Umbilical cord (tissue), 2 donors: ENCODE results near the gene KRTAP3-1. TPM values are rescaled to one million over a fixed set of nuclear protein-coding genes. Genes with fewer than 3 reads are reported as not detected.
"Not testable (repeated sequence)": the region's sequence is repeated elsewhere in the genome, so short reads cannot be mapped to it uniquely, and the experiment has no call there.

Experiments
- DNase-seq: peaks from one replicate; pipeline ENCODE4 v3.0.0-alpha.2; 2015; ENCODE audit warnings: low spot score
- total RNA-seq: library from RNA; depleted of rRNA; stranded (reverse); fragments of >200 nt; gene quantifications from one replicate; pipeline ENCODE4 v1.2.3, GENCODE V29; 2014; ENCODE audit warnings: low replicate concordance; ENCODE audit not compliant: insufficient read depth

KRTAP3-1 gene
- total RNA-seq: not detected

DNA sequence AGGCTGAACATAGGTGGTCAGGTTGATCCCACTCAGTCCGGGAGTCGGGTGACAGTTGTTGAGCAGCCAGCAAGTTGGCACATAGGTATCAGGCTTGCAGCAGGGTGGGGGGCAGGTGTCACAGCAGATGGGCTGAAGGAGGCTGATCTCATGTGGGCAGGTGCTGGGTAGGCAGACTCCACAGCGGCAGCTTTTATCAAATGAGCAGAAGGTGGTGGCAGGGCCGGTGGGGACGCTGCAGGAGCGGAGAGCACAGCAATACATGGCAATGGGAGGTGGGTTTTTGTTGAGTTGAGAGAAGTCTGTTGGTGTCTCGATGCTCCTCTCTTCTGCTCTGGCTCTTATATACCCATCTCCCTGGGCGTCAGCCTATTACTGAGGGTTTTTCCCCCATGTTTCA lies at the start of gene KRTAP3-1:
TSS of gene KRTAP3-1 (minus strand) at position 318 of the 400 bp plus-strand sequence. CDS start at position 264, 54 bp downstream.
- DNase-seq: no peak

DNA sequence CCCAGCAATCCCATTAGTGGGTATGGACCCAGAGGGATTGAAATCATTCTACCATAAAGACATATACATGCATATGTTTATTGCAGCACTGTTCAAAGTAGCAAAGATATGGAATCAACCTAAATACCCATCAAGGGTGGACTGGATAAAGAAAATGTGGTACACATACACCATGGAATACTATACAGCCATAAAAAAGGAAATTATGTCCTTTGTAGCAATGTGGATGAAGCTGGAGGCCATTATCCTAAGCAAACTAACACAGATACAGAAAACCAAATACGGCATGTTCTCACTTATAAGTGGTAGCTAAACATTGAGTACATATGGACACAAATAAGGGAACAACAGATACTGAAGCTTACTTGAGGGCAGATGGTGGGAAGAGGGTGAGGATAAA lies 48.6 kb upstream of the KRTAP3-1 start:
- DNase-seq: no peak

- DNase-seq: not testable (repeated sequence)
These were observed 46.2 kb upstream of the KRTAP3-1 start, which contains the start of gene KRTAP2-2 for GRCh38 chr17:41055130-41055529. KRTAP2-2 (minus strand) TSS chr17:41055230; CDS start chr17:41055211, 19 bp downstream.

GRCh38 chr17:41054556-41054955 lies 45.6 kb upstream of the KRTAP3-1 start:
- DNase-seq: not testable (repeated sequence)

DNA sequence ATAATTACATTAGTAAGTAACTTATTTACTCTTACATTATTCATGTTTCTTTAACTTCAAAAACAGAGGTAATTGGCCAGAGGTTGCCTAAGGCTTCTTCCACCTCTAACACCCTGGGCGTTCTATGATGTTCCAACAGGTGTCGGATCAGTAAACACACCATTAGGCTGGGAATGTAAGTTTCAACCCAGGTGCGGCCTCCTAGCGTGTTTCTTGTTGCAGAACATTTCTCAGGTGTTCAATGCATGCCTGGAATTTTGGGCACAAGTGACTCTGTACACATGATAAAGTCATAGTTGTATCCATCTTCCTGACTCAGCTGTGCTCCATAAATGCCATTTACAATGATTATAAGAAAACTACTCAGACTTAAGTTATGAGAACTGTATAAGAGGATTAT lies 45.1 kb upstream of the KRTAP3-1 start:
- no peak for DNase-seq

DNA sequence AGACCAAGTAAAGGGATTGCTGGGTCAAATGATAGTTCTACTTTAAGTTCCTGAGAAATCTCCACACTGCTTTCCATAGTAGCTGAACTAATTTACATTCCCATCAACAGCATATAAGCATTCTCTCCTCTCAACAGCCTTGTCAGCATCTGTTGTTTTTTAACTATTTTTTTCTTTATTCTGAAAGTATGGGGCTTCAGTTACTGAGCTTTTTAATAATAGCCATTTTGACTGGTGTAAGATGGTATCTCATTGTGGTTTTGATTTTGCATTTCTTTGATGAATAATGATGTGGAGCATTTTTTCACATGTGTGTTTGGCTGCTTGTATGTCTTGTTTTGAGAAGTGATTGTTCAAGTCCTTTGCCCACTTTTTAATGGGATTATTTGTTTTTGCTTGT lies 43.6 kb upstream of the KRTAP3-1 start:
- DNase-seq: no peak

GRCh38 chr17:41049110-41049509 lies 40.2 kb upstream of the KRTAP3-1 start:
- no peak for DNase-seq

DNA sequence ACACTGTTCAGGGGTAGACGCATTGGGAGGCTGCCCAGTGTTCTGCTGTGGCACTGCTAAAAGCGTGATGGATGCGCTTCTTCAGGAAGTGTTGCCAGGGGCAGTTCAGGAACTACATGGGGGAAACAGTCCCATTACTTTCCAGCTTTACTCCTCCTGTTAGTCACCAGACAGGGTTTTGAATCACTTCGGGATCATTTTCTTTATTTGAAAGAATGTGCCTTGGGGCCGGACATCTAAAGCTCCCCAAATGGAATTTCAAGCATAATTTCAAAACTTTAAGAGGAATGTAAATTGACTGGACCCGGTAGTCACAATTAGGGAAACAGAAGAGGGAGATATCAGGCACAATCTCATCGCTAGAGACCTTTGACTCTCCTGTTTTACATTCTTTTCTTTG lies 39.5 kb upstream of the KRTAP3-1 start:
- no peak for DNase-seq

- DNase-seq: not testable (repeated sequence)
These were observed 38.0 kb upstream of the KRTAP3-1 start, which contains the start of gene KRTAP2-1 for GRCh38 chr17:41046735-41047465. KRTAP2-1 (minus strand) TSS chr17:41047316; CDS start chr17:41047267, 49 bp downstream.

DNA sequence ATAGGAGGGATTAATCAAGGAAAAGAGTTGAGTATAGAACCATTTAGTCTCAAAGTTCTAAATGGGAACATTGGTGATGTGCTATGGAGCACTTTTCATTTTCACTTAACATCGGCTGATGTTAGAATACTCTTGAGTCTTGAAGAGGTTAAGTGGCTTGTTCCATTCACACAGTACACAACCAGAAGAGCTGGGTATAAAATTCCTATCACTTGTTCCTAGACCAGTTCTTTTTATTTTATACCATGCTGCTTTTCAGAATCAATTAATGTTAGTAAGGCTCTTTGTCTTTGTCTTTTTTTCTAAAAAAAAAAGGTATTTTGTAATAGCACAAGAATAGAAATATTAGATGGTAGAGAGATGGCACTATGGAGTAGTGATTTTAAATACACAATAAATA lies 34.0 kb upstream of the KRTAP3-1 start:
- no peak for DNase-seq

DNA sequence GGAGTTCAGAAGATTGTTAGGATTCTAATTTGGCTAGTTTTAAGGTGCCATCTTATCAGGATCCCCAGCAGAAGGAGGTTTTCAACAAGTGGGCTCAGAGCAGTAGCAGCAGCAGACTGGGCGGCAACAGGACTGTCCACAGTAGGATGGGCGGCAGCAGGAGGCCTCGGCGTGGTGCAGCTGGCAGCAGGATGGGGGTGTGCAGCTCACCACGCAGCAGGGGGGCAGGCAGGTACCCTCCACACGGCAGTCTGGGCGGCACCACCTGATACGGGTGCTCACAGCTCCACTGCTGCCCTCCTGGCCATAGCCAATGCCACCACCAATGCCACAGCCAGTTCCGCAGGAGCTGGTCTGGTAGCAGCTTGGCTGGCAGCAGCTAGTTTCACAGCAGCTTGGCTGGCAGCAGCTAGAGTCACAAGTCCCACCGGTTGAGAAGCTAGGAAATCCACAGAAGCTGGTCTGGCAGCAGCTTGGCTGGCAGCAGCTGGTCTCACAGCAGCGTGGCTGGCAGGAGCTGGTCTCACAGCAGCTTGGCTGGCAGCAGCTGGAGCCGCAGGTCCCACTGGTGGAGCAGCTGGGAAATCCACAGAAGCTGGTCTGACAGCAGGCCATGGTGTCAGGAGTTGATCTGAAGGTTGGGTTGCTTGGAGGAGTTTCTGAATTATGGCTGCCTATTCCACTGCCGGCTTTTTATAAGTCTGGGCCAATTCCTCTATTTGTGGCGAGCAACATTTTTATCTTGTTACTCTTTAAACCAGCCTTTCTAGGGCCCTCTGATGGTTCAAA lies 32.0 kb upstream of the KRTAP3-1 start, which contains the start of gene KRTAP1-1:
TSS of gene KRTAP1-1 (minus strand) at position 668 of the 789 bp plus-strand sequence. CDS start at position 615, 53 bp downstream.
- DNase-seq: not testable (repeated sequence)

GRCh38 chr17:41037853-41038350 lies 29.0 kb upstream of the KRTAP3-1 start:
- DNase-seq: no peak

GRCh38 chr17:41034346-41034935 lies 25.5 kb upstream of the KRTAP3-1 start, which contains the start of gene KRTAP1-3:
KRTAP1-3 (minus strand) TSS chr17:41034874; CDS start chr17:41034821, 53 bp downstream.
- DNase-seq: not testable (repeated sequence)

DNA sequence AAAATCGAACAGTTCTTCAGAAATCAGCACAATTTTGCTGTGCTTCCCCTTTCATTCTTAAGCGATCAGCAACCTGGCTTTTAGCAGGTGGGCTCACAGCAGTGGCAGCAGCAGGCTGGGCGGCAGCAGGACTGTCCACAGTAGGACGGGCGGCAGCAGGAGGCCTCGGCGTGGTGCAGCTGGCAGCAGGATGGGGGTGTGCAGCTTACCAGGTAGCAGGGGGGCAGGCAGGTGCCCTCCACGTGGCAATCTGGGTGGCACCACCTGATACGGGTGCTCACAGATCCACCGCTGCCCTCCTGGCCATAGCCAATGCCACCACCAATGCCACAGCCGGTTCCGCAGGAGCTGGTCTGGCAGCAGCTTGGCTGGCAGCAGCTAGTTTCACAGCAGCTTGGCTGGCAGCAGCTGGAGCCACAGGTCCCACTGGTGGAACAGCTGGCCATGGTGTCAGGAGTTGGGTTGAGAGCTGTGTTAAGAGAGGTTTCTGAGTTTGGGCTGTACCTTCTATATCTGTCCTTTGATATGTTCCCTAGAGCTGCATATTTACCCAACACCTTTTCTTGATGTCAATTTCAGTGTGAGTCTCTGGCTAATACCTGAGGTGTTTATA lies 20.8 kb upstream of the KRTAP3-1 start, which contains the start of gene KRTAP1-4:
TSS of gene KRTAP1-4 (minus strand) at position 563 of the 613 bp plus-strand sequence. CDS start at position 446, 117 bp downstream.
- DNase-seq: no peak

GRCh38 chr17:41026715-41027471 lies 18.0 kb upstream of the KRTAP3-1 start, which contains the start of gene KRTAP1-5:
KRTAP1-5 (minus strand) TSS chr17:41027208; CDS start chr17:41027155, 53 bp downstream.
- no peak for DNase-seq

DNA sequence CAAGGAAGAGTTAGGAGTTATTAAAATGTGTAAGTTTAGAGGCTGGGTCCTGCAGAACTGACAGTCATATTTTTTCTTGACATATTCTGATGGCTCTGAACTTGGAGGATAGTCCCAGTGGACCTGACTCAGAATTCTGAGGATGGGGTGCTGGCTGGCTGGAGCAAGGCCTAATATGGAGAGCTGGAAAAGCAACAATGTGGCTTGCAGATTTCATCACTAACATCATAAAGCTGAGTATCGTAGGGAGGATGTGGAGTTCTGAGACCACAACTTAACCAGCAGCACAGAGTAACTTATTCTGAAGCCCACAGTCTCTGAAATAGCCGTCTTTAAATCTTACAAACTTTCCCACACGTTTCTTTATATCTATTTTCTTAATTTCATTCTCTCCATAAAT lies 15.8 kb upstream of the KRTAP3-1 start:
- DNase-seq: no peak

DNA sequence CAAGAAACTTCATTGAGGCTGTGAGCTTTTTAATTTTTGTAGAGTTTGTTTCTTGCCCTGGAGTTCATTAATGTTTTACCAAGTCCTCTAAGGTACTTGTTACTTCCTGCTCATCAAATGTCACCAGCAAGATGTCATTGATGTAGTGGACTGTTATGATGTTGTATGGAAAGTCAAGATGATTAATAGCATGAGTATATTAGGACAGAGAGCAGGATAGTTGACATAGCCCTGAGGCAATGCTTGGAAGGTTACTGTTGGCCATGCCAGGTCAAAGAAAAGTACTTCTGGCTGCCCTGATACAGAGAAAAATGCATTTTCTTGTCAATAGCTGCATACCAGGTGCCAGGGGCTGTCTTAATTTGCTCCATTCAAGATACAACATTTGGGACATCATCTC lies 11.4 kb upstream of the KRTAP3-1 start:
- no peak for DNase-seq

- no peak for DNase-seq
These were observed 10.5 kb upstream of the KRTAP3-1 start for GRCh38 chr17:41019415-41019814.

DNA sequence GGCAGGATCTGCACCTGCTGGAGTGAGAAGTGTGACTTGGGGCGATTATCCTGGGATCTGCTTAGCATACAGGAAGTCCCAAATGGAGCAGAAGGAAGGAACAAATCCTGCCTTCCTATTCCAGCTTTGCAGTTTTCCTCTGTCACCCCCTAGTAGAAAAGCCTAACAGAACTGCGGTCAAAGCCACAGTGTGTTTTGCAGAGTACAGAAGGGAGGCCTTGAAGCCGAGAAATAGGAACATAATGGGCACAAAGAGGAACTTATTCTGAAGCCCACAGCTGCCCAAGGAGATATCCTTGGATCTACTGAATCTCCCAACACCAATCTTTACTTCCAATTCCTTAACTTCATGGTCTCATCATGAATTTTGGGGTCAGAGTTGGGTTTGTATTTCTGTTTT lies 9.6 kb upstream of the KRTAP3-1 start:
- no peak for DNase-seq

GRCh38 chr17:41016578-41017215 lies 7.8 kb upstream of the KRTAP3-1 start:
- DNase-seq: no peak
